HEK293 (cell line): ENCODE data around the gene RTP5.
"Not testable (repeated sequence)": the region's sequence is repeated elsewhere in the genome, so short reads cannot be mapped to it uniquely, and the experiment has no call there.

ENCODE experiments used
- CTCF ChIA-PET: fragments of 350-600 bp; formaldehyde crosslinking; extraction: SDS; loops from one replicate; lab custom pipeline; 2021; ENCODE audit warnings: antibody characterized with exemption; lab: Yijun Ruan, JAX
- POLR2A ChIA-PET: fragments of 300-600 bp; formaldehyde crosslinking; extraction: SDS; loops from one replicate; lab custom pipeline; 2020; ENCODE audit warnings: antibody characterized with exemption, inconsistent platforms; lab: Yijun Ruan, JAX
- H3K27ac ChIP-seq: fragments of 200-500 bp; sonication (Bioruptor generic); 2 replicates; pipeline ENCODE4 v1.5.1; 2014; ENCODE audit warnings: low read depth, low read length, control low read depth, inconsistent platforms; ENCODE audit errors: extremely low read depth
- H3K36me3 ChIP-seq, 2 experiments: fragments of 200-500 bp in 1 of 2; sonication (Bioruptor generic) in 1 of 2; 1 replicate in 1 of 2; 2 replicates in 1 of 2; pipeline ENCODE4 v1.5.1; 2014 to 2017; ENCODE audit warnings: inconsistent platforms in 2 of 2, low read length in 2 of 2; ENCODE audit not compliant: control insufficient read depth in 2 of 2, insufficient read depth in 1 of 2
- H3K4me1 ChIP-seq: fragments of 200-500 bp; sonication (Bioruptor generic); 2 replicates; pipeline ENCODE4 v1.5.1; 2014; ENCODE audit warnings: mild to moderate bottlenecking, low read length, inconsistent platforms; ENCODE audit not compliant: control insufficient read depth, insufficient read depth
- H3K4me3 ChIP-seq: 2 replicates; pipeline ENCODE4 v1.5.1; 2011; ENCODE audit warnings: low read depth, mild to moderate bottlenecking, control low read depth, low read length, moderate library complexity
- H3K9me3 ChIP-seq: fragments of 200-500 bp; sonication (Bioruptor generic); 2 replicates; pipeline ENCODE4 v1.5.1; 2014; ENCODE audit warnings: low read depth, low read length, inconsistent platforms; ENCODE audit not compliant: control insufficient read depth, insufficient read depth
- PRDM1 ChIP-seq: fragments of 450-650 bp; formaldehyde crosslinking; IDR thresholded peaks from 2 replicates; pipeline ENCODE4; 2016; ENCODE audit warnings: missing biosample characterization, missing genetic modification characterization
- SP7 ChIP-seq: fragments of 450-650 bp; formaldehyde crosslinking; IDR thresholded peaks from 2 replicates; pipeline ENCODE4 v1.5.1; 2016; ENCODE audit warnings: missing biosample characterization, missing genetic modification characterization
- WT1 ChIP-seq: fragments of 450-650 bp; formaldehyde crosslinking; IDR thresholded peaks from 2 replicates; pipeline ENCODE4 v1.5.1; 2016; ENCODE audit warnings: missing biosample characterization, missing genetic modification characterization
- ZNF10 ChIP-seq: fragments of 450-650 bp; formaldehyde crosslinking; IDR thresholded peaks from 2 replicates; pipeline ENCODE4 v1.5.1; 2017; ENCODE audit warnings: missing biosample characterization, missing genetic modification characterization
- ZNF19 ChIP-seq: fragments of 450-650 bp; formaldehyde crosslinking; IDR thresholded peaks from 2 replicates; pipeline ENCODE4; 2016; ENCODE audit warnings: missing biosample characterization, missing genetic modification characterization, low read depth
- ZNF292 ChIP-seq: fragments of 450-650 bp; formaldehyde crosslinking; IDR thresholded peaks from 2 replicates; pipeline ENCODE4 v1.5.1; 2016; ENCODE audit warnings: low read depth, missing biosample characterization, missing genetic modification characterization, borderline replicate concordance
- ZNF391 ChIP-seq: fragments of 450-650 bp; formaldehyde crosslinking; IDR thresholded peaks from 2 replicates; pipeline ENCODE4 v1.5.1; 2016; ENCODE audit warnings: low read depth, missing biosample characterization, missing genetic modification characterization, borderline replicate concordance
- ZNF555 ChIP-seq: fragments of 450-650 bp; formaldehyde crosslinking; conservative IDR thresholded peaks from 2 replicates; pipeline ENCODE4 v1.5.1; 2017; ENCODE audit warnings: missing biosample characterization, mild to moderate bottlenecking, missing genetic modification characterization, inconsistent platforms
- ZNF654 ChIP-seq: fragments of 450-650 bp; formaldehyde crosslinking; IDR thresholded peaks from 2 replicates; pipeline ENCODE4 v1.5.1; 2016; ENCODE audit warnings: low read depth, missing biosample characterization, missing genetic modification characterization
- ZNF785 ChIP-seq: fragments of 450-650 bp; formaldehyde crosslinking; IDR thresholded peaks from 2 replicates; pipeline ENCODE4 v1.5.1; 2016; ENCODE audit warnings: missing biosample characterization, missing genetic modification characterization
- TF ChIP-seq, protein P1 (sequence below): fragments of 450-650 bp; formaldehyde crosslinking; IDR thresholded peaks from 2 replicates; pipeline ENCODE4 v1.5.1; 2016; ENCODE audit warnings: missing biosample characterization, missing genetic modification characterization
- TF ChIP-seq, protein P2 (sequence below): fragments of 450-650 bp; IDR thresholded peaks from 2 replicates; pipeline ENCODE4 v1.5.1; 2018; ENCODE audit warnings: missing biosample characterization, missing genetic modification characterization
- TF ChIP-seq, protein P3 (sequence below): fragments of 450-650 bp; formaldehyde crosslinking; IDR thresholded peaks from 2 replicates; pipeline ENCODE4 v1.5.1; 2016; ENCODE audit warnings: missing biosample characterization, missing genetic modification characterization
- TF ChIP-seq, protein P4 (sequence below): fragments of 450-650 bp; formaldehyde crosslinking; optimal IDR thresholded peaks from 2 replicates; pipeline ENCODE3; 2016; ENCODE audit warnings: missing biosample characterization, mild to moderate bottlenecking, missing genetic modification characterization

Gene RTP5

DNA sequence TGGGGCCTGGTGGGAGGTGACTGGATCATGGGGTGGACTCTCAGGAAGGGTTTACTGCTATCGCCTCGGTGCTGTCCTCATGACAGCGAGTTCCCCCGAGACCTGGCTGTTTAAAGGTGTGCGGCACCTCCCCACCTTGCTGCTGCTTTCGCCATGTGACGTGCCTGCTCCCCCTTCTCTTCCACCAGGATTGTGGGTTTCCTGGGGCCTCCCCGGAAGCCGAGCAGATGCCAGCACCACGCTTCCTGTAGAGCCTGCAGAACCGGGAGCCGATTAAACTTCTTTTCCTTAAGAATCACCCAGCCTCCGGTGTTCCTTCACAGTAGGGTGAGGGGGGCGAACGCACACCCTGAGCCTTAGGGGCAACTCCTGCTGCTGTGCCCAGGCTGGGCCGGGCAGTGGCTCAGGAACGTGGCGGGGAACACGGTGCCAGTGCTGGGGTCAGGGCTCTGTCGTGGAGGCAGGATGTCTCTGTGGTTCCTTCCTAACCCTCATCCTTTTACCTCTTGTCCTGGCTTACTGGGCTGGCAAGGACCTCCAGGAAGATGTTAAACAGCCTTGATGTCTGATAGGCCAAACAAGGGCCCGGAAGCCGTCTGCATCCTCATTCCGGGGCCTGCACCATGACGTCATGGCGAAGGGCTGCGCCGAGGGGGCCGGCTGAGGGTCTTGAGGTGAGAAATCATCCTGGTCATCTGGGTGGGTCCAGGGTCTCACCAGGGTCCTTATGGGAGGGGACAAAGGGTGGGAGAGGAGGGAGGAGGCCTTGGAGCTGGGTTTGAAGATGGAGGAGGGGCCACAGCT is 47.9 kb upstream of the RTP5 start:
- CTCF ChIA-PET, result no interaction called here
- TF ChIP-seq ZNF391, result no peak
- TF ChIP-seq, protein P1, sequence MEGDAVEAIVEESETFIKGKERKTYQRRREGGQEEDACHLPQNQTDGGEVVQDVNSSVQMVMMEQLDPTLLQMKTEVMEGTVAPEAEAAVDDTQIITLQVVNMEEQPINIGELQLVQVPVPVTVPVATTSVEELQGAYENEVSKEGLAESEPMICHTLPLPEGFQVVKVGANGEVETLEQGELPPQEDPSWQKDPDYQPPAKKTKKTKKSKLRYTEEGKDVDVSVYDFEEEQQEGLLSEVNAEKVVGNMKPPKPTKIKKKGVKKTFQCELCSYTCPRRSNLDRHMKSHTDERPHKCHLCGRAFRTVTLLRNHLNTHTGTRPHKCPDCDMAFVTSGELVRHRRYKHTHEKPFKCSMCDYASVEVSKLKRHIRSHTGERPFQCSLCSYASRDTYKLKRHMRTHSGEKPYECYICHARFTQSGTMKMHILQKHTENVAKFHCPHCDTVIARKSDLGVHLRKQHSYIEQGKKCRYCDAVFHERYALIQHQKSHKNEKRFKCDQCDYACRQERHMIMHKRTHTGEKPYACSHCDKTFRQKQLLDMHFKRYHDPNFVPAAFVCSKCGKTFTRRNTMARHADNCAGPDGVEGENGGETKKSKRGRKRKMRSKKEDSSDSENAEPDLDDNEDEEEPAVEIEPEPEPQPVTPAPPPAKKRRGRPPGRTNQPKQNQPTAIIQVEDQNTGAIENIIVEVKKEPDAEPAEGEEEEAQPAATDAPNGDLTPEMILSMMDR, result no peak
- TF ChIP-seq, protein P2, sequence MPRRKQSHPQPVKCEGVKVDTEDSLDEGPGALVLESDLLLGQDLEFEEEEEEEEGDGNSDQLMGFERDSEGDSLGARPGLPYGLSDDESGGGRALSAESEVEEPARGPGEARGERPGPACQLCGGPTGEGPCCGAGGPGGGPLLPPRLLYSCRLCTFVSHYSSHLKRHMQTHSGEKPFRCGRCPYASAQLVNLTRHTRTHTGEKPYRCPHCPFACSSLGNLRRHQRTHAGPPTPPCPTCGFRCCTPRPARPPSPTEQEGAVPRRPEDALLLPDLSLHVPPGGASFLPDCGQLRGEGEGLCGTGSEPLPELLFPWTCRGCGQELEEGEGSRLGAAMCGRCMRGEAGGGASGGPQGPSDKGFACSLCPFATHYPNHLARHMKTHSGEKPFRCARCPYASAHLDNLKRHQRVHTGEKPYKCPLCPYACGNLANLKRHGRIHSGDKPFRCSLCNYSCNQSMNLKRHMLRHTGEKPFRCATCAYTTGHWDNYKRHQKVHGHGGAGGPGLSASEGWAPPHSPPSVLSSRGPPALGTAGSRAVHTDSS (tag by site-specific recombination), result no peak
- no peak for TF ChIP-seq ZNF292 (tag by site-specific recombination)
- TF ChIP-seq ZNF555 (tag by site-specific recombination), result no peak
- TF ChIP-seq, all 188 proteins: peak for 0
- Histone ChIP-seq H3K4me3 (no peak overlapping the region), H3K36me3 (no peaks in the 10 kb centered on the region), H3K9me3 (no peaks in the 10 kb centered on the region), H3K27ac (no peak overlapping the region), H3K4me1 (no peaks in the 10 kb centered on the region)
- POLR2A ChIA-PET, result no interaction called here

DNA sequence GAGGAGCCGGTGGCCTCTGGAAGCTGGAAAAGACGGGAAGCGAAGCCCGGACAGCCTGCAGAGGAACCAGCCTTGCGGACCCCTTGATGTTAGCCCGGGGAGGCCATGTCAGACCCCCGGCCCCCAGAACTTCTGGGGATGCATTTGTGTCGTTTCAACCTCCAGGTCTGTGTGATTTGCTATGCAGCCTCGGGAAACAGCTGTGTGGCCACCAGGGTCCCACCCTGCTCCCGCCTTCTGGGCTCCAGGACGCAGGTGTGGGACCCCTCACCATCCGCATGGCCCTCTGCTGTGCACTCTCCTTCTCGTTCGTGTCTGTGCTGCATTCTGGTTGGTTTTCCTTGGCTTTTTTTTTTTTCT is 47.3 kb upstream of the RTP5 start:
- H3K9me3 ChIP-seq, result no peaks in the 10 kb centered on the region
- no peaks in the 10 kb centered on the region for H3K4me1 ChIP-seq
- no peak for TF ChIP-seq ZNF19 (tag by site-specific recombination)
- TF ChIP-seq WT1 (tag by site-specific recombination), result no peak
- TF ChIP-seq ZNF785, result no peak
- no peak for TF ChIP-seq SP7 (tag by site-specific recombination)
- no peak for TF ChIP-seq ZNF654 (tag by site-specific recombination)
- TF ChIP-seq, protein P3, sequence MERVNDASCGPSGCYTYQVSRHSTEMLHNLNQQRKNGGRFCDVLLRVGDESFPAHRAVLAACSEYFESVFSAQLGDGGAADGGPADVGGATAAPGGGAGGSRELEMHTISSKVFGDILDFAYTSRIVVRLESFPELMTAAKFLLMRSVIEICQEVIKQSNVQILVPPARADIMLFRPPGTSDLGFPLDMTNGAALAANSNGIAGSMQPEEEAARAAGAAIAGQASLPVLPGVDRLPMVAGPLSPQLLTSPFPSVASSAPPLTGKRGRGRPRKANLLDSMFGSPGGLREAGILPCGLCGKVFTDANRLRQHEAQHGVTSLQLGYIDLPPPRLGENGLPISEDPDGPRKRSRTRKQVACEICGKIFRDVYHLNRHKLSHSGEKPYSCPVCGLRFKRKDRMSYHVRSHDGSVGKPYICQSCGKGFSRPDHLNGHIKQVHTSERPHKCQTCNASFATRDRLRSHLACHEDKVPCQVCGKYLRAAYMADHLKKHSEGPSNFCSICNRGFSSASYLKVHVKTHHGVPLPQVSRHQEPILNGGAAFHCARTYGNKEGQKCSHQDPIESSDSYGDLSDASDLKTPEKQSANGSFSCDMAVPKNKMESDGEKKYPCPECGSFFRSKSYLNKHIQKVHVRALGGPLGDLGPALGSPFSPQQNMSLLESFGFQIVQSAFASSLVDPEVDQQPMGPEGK (tag by site-specific recombination), result no peak
- TF ChIP-seq PRDM1, result no peak
- TF ChIP-seq, protein P4, sequence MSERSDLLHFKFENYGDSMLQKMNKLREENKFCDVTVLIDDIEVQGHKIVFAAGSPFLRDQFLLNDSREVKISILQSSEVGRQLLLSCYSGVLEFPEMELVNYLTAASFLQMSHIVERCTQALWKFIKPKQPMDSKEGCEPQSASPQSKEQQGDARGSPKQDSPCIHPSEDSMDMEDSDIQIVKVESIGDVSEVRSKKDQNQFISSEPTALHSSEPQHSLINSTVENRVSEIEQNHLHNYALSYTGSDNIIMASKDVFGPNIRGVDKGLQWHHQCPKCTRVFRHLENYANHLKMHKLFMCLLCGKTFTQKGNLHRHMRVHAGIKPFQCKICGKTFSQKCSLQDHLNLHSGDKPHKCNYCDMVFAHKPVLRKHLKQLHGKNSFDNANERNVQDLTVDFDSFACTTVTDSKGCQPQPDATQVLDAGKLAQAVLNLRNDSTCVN (tag by site-specific recombination), result no peak
- no peak for TF ChIP-seq ZNF10 (tag by site-specific recombination)
- POLR2A ChIA-PET, result no interaction called here
- no peak overlapping the region for H3K27ac ChIP-seq
- H3K36me3 ChIP-seq, result no peaks in the 10 kb centered on the region
- CTCF ChIA-PET, result no interaction called here
- H3K4me3 ChIP-seq, result no peak overlapping the region

DNA sequence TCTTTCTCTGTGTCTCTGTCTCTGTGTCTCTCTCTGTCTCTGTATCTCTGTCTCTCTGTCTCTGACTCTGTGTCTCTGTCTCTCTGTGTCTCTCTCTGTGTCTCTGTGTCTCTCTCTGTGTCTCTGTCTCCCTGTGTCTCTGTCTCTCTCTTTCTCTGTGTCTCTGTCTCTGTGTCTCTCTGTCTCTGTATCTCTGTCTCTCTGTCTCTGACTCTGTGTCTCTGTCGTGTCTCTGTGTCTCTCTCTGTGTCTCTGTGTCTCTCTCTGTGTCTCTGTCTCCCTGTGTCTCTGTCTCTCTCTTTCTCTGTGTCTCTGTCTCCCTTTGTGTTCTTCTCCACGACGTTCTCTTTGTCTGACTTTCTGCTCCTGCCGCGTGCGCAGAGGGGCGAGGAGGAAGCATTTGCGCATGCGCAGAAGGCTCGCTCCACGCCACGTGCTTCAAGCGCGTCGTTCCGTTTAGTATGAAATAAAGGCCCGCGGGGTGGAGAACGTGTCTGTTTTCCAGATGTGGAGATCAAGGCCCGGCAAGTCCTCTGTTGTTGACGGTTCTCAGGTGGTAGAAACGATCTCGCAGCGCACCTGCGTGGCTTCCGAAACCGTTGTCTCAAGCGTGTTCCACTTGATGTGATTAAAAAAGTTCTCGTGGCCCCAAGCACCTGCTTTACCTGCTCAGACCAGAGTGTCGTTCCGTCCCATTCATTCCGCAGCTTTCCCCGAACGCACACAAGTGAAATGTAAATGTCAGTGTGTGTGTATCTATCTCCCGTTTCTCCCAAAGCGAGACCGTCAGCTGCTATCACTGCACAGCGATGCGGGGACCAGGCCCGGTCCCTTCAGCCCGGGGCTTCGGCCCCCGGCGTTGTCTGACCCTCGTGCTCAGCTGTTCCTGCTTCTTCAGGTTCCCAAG is 45.7 kb upstream of the RTP5 start:
- CTCF ChIA-PET, H3K4me3 ChIP-seq, H3K27ac ChIP-seq, H3K36me3 ChIP-seq, POLR2A ChIA-PET, H3K9me3 ChIP-seq, H3K4me1 ChIP-seq: not testable (repeated sequence)
